Testis (tissue), 3 donors: ENCODE data around the gene SSBP1. TPM values are rescaled to one million over a fixed set of nuclear protein-coding genes. Genes with fewer than 3 reads are reported as not detected.
A peak's percentile ranks its signal among the peaks of the same experiment; 100 is the strongest.

ENCODE experiments used
- DNase-seq: peaks from one replicate; pipeline ENCODE4 v3.0.0-alpha.2; 2019
- H3K27ac ChIP-seq, 2 donors: fragments of 200-600 bp; sonication (generic); one replicate each; pipeline ENCODE4 v1.5.1; 2019
- H3K27me3 ChIP-seq: fragments of 200-600 bp; sonication (generic); one replicate; pipeline ENCODE4 v1.5.1; 2019
- H3K36me3 ChIP-seq: fragments of 200-600 bp; sonication (generic); one replicate; pipeline ENCODE4 v1.5.1; 2017; ENCODE audit warnings: low read depth; ENCODE audit errors: missing control alignments
- H3K4me1 ChIP-seq: fragments of 200-600 bp; sonication (generic); one replicate; pipeline ENCODE4 v1.5.1; 2019
- H3K4me3 ChIP-seq, 2 donors: fragments of 200-600 bp; sonication (generic); one replicate each; pipeline ENCODE4 v1.5.1; 2017 to 2019
- H3K9me3 ChIP-seq: fragments of 200-600 bp; sonication (generic); one replicate; pipeline ENCODE4 v1.5.1; 2017
- CTCF ChIP-seq, 3 experiments: fragments of 450-650 bp in 2 of 3; fragments of 200-600 bp in 1 of 3; sonication (generic) in 1 of 3; IDR thresholded peaks; one replicate each; pipeline ENCODE4 v1.5.1; 2016 to 2019; ENCODE audit warnings: antibody characterized with exemption in 3 of 3, mild to moderate bottlenecking in 2 of 3, moderate library complexity in 1 of 3
- POLR2A ChIP-seq: fragments of 450-650 bp; IDR thresholded peaks from one replicate; pipeline ENCODE4 v1.6.1; 2017; ENCODE audit warnings: antibody characterized with exemption, mild to moderate bottlenecking, moderate library complexity
- WGBS, 2 donors: methylation state at CpG; one replicate each; pipeline ENCODE4 v1.1.5; 2018; 5-methylcytosine and 5-hydroxymethylcytosine counted together
- intact Hi-C: fragments of 100-400 bp; cut with DNase I; formaldehyde crosslinking; loops from one replicate; pipeline ENCODE4 v1.15.1; 2023; ENCODE audit warnings: low total_unique reads
- polyA plus RNA-seq: library from polyadenylated mRNA; stranded (reverse); fragments of 350-450 nt; fragmentation: Illumina TruSeq; extraction: RNeasy Lipid Tissue Mini Kit (QIAGEN cat#74804); gene quantifications from one replicate; pipeline ENCODE4 v1.2.3, GENCODE V29; 2014; ENCODE audit warnings: low read depth, low replicate concordance; ENCODE audit not compliant: insufficient read depth
- total RNA-seq, 2 donors: library from RNA; depleted of rRNA; stranded (reverse); fragments of >200 nt; gene quantifications; one replicate each; pipeline ENCODE4 v1.2.3, GENCODE V29; 2016

The SSBP1 gene
- total and polyA plus RNA-seq, 3 donors from 2014 or later: 131 to 204 (median 148) TPM

- no peaks in the 10 kb centered on the region for H3K9me3 ChIP-seq
- intact Hi-C loops: no loop called here
- 86 to 89% methylated on average over 1 of the region's 1 CpG for WGBS, 2 donors
- no peaks in the 10 kb centered on the region for H3K36me3 ChIP-seq
- H3K4me3 ChIP-seq: no peak overlapping the region
- TF ChIP-seq CTCF (IDR thresholded peaks at IDR 0.05): no peak
- no peak for TF ChIP-seq POLR2A
- H3K4me1 ChIP-seq: peaks cover 5% of the 10 kb centered on the region
- H3K27me3 ChIP-seq: no peaks in the 10 kb centered on the region
- DNase-seq: no peak
- H3K27ac ChIP-seq: no peak overlapping the region
These were observed 39.7 kb upstream of the SSBP1 start for GRCh38 chr7:141698247-141699015.

- DNase-seq: no peak
- H3K4me1 ChIP-seq: peaks cover 5% of the 10 kb centered on the region
- H3K36me3 ChIP-seq: no peaks in the 10 kb centered on the region
- H3K9me3 ChIP-seq: no peaks in the 10 kb centered on the region
- H3K4me3 ChIP-seq: no peak overlapping the region
- H3K27ac ChIP-seq: no peak overlapping the region
- TF ChIP-seq CTCF (IDR thresholded peaks at IDR 0.05) (no peak), POLR2A (no peak)
- intact Hi-C loops: no loop called here
- 67 to 72% methylated on average over 3 of the region's 3 CpGs for WGBS, 2 donors
- H3K27me3 ChIP-seq: no peaks in the 10 kb centered on the region
These were observed 38.3 kb upstream of the SSBP1 start for GRCh38 chr7:141699860-141700259.

- Histone ChIP-seq H3K27me3 (no peaks in the 10 kb centered on the region), H3K27ac (peak overlapping the region in 1 of 2 donors; percentile 59), H3K4me3 (no peak overlapping the region), H3K36me3 (no peaks in the 10 kb centered on the region), H3K9me3 (no peaks in the 10 kb centered on the region), H3K4me1 (peaks cover 5% of the 10 kb centered on the region)
- DNase-seq: no peak
- TF ChIP-seq CTCF (IDR thresholded peaks at IDR 0.05) (no peak), POLR2A (no peak)
- intact Hi-C loops: no loop called here
- 41 to 51% methylated on average over 5 of the region's 5 CpGs for WGBS, 2 donors
These were observed 37.8 kb upstream of the SSBP1 start for GRCh38 chr7:141700296-141700847.

- Histone ChIP-seq H3K36me3 (no peaks in the 10 kb centered on the region), H3K9me3 (no peaks in the 10 kb centered on the region), H3K27ac (peak overlapping the region; percentile 59 to 72), H3K27me3 (no peaks in the 10 kb centered on the region), H3K4me3 (peak overlapping the region; percentile 72), H3K4me1 (peaks cover 5% of the 10 kb centered on the region)
- TF ChIP-seq POLR2A (no peak), CTCF (IDR thresholded peaks at IDR 0.05) (no peak)
- intact Hi-C loops: no loop called here
- 10 to 13% methylated on average over 20 of the region's 20 CpGs for WGBS, 2 donors
- no peak for DNase-seq
These were observed 37.2 kb upstream of the SSBP1 start for GRCh38 chr7:141700848-141701371.
